Measurements from ENCODE around the gene SGCD.
A peak's percentile ranks its signal among the peaks of the same experiment; 100 is the strongest.

SGCD gene

GRCh38 chr5:156778139-156778706 lies 451.3 kb downstream of the SGCD start:
- no peaks in the 10 kb centered on the region for H3K27me3 Mint-ChIP-seq
- no peaks in the 10 kb centered on the region for H3K9me3 Mint-ChIP-seq
- no peaks in the 10 kb centered on the region for H3K36me3 Mint-ChIP-seq (ENCODE audit: low read depth)
- no peak for DNase-seq
- peaks cover 6% of the 10 kb centered on the region for H3K4me1 Mint-ChIP-seq (ENCODE audit: low read depth)
- H3K27ac Mint-ChIP-seq = no peak overlapping the region
- H3K4me3 Mint-ChIP-seq = no peak overlapping the region

- Mint-ChIP-seq H3K4me1 (ENCODE audit: low read depth) (peaks cover 6% of the 10 kb centered on the region), H3K27me3 (no peaks in the 10 kb centered on the region), H3K4me3 (no peak overlapping the region), H3K27ac (no peak overlapping the region), H3K9me3 (no peaks in the 10 kb centered on the region), H3K36me3 (ENCODE audit: low read depth) (no peaks in the 10 kb centered on the region)
- no peak for DNase-seq
Measured at GRCh38 chr5:156778752-156779151, 451.8 kb downstream of the SGCD start.

GRCh38 chr5:156779436-156779835 lies 452.5 kb downstream of the SGCD start:
- H3K36me3 Mint-ChIP-seq (ENCODE audit: low read depth) = no peaks in the 10 kb centered on the region

GRCh38 chr5:156783092-156783491 lies 456.1 kb downstream of the SGCD start:
- no peak for DNase-seq
- Mint-ChIP-seq H3K4me1 (ENCODE audit: low read depth) (peaks cover 4% of the 10 kb centered on the region), H3K27me3 (peaks cover 12% of the 10 kb centered on the region)

More at GRCh38 chr5:156779436-156779835, 452.5 kb downstream of the SGCD start:
- Mint-ChIP-seq H3K27me3 (peaks cover 4% of the 10 kb centered on the region), H3K4me3 (no peak overlapping the region), H3K4me1 (ENCODE audit: low read depth) (peaks cover 4% of the 10 kb centered on the region), H3K27ac (no peak overlapping the region), H3K9me3 (peaks cover 2% of the 10 kb centered on the region)
- DNase-seq = no peak

GRCh38 chr5:156794687-156795086 lies 467.7 kb downstream of the SGCD start:
- Mint-ChIP-seq H3K36me3 (ENCODE audit: low read depth) (no peaks in the 10 kb centered on the region), H3K4me3 (no peak overlapping the region), H3K9me3 (no peaks in the 10 kb centered on the region), H3K27me3 (peaks cover 12% of the 10 kb centered on the region), H3K27ac (no peak overlapping the region), H3K4me1 (ENCODE audit: low read depth) (peaks cover 9% of the 10 kb centered on the region)
- no peak for DNase-seq

More at GRCh38 chr5:156783092-156783491, 456.1 kb downstream of the SGCD start:
- no peak overlapping the region for H3K27ac Mint-ChIP-seq
- no peaks in the 10 kb centered on the region for H3K36me3 Mint-ChIP-seq (ENCODE audit: low read depth)
- H3K4me3 Mint-ChIP-seq = no peak overlapping the region
- H3K9me3 Mint-ChIP-seq = peaks cover 2% of the 10 kb centered on the region

GRCh38 chr5:156798201-156798600 lies 471.2 kb downstream of the SGCD start:
- no peak for DNase-seq
- H3K27ac Mint-ChIP-seq = no peak overlapping the region
- H3K4me1 Mint-ChIP-seq (ENCODE audit: low read depth) = peaks cover 9% of the 10 kb centered on the region
- no peaks in the 10 kb centered on the region for H3K9me3 Mint-ChIP-seq
- H3K4me3 Mint-ChIP-seq = no peak overlapping the region
- H3K27me3 Mint-ChIP-seq = peaks cover 19% of the 10 kb centered on the region
- H3K36me3 Mint-ChIP-seq (ENCODE audit: low read depth) = no peaks in the 10 kb centered on the region

- H3K4me1 Mint-ChIP-seq (ENCODE audit: low read depth) = peaks cover 6% of the 10 kb centered on the region
- H3K27me3 Mint-ChIP-seq = peaks cover 19% of the 10 kb centered on the region
- H3K9me3 Mint-ChIP-seq = no peaks in the 10 kb centered on the region
- no peak for DNase-seq
- no peak overlapping the region for H3K4me3 Mint-ChIP-seq
- H3K36me3 Mint-ChIP-seq (ENCODE audit: low read depth) = no peaks in the 10 kb centered on the region
- no peak overlapping the region for H3K27ac Mint-ChIP-seq
Measured at GRCh38 chr5:156799171-156799570, 472.2 kb downstream of the SGCD start.

GRCh38 chr5:156800929-156801328 lies 474.0 kb downstream of the SGCD start:
- no peaks in the 10 kb centered on the region for H3K36me3 Mint-ChIP-seq (ENCODE audit: low read depth)
- H3K27me3 Mint-ChIP-seq = peaks cover 16% of the 10 kb centered on the region
- H3K27ac Mint-ChIP-seq = peak overlapping the region; percentile 18
- peaks cover 2% of the 10 kb centered on the region for H3K4me1 Mint-ChIP-seq (ENCODE audit: low read depth)
- no peak for DNase-seq
- no peak overlapping the region for H3K4me3 Mint-ChIP-seq
- H3K9me3 Mint-ChIP-seq = no peaks in the 10 kb centered on the region

GRCh38 chr5:156802501-156802900 lies 475.5 kb downstream of the SGCD start:
- Mint-ChIP-seq H3K9me3 (peaks cover 2% of the 10 kb centered on the region), H3K27ac (no peak overlapping the region), H3K4me3 (no peak overlapping the region), H3K4me1 (ENCODE audit: low read depth) (peaks cover 2% of the 10 kb centered on the region), H3K27me3 (peaks cover 15% of the 10 kb centered on the region), H3K36me3 (ENCODE audit: low read depth) (no peaks in the 10 kb centered on the region)
- DNase-seq = no peak

- Mint-ChIP-seq H3K27ac (no peak overlapping the region), H3K27me3 (peaks cover 15% of the 10 kb centered on the region), H3K4me1 (ENCODE audit: low read depth) (peaks cover 2% of the 10 kb centered on the region), H3K9me3 (peaks cover 2% of the 10 kb centered on the region), H3K4me3 (no peak overlapping the region), H3K36me3 (ENCODE audit: low read depth) (no peaks in the 10 kb centered on the region)
- DNase-seq = no peak
Measured at GRCh38 chr5:156803404-156803803, 476.4 kb downstream of the SGCD start.

GRCh38 chr5:156812959-156813358 lies 486.0 kb downstream of the SGCD start:
- no peaks in the 10 kb centered on the region for H3K27me3 Mint-ChIP-seq
- no peak overlapping the region for H3K4me3 Mint-ChIP-seq
- no peak for DNase-seq
- H3K4me1 Mint-ChIP-seq (ENCODE audit: low read depth) = no peaks in the 10 kb centered on the region
- H3K27ac Mint-ChIP-seq = no peak overlapping the region
- no peaks in the 10 kb centered on the region for H3K36me3 Mint-ChIP-seq (ENCODE audit: low read depth)
- no peaks in the 10 kb centered on the region for H3K9me3 Mint-ChIP-seq

- no peak overlapping the region for H3K4me3 Mint-ChIP-seq
- no peak overlapping the region for H3K27ac Mint-ChIP-seq
- H3K4me1 Mint-ChIP-seq (ENCODE audit: low read depth) = no peaks in the 10 kb centered on the region
- H3K36me3 Mint-ChIP-seq (ENCODE audit: low read depth) = no peaks in the 10 kb centered on the region
- H3K9me3 Mint-ChIP-seq = no peaks in the 10 kb centered on the region
- no peak for DNase-seq
- no peaks in the 10 kb centered on the region for H3K27me3 Mint-ChIP-seq
Measured at GRCh38 chr5:156815988-156816599, 489.1 kb downstream of the SGCD start.
